Esophagus muscularis mucosa (tissue), 4 donors: Measurements from ENCODE around the gene WNK3. TPM values are rescaled to one million over a fixed set of nuclear protein-coding genes. Genes with fewer than 3 reads are reported as not detected.

ENCODE experiments used
- DNase-seq: peaks from one replicate; pipeline ENCODE4 v3.0.0-alpha.2; 2017; ENCODE audit errors: extremely low spot score
- H3K27ac ChIP-seq, 4 donors: fragments of 200-600 bp; sonication (generic); replicated peaks in 1 of 4; 1 replicate in 3 of 4; 2 replicates in 1 of 4; pipeline ENCODE4 v1.5.1; 2016 to 2019; ENCODE audit warnings: mild to moderate bottlenecking in 1 of 4
- H3K27me3 ChIP-seq, 4 donors: fragments of 200-600 bp; sonication (generic); one replicate each; pipeline versions ENCODE4 v1.5.1 to v1.6.0; 2016 to 2019
- H3K36me3 ChIP-seq, 4 donors: fragments of 200-600 bp; sonication (generic); one replicate each; pipeline ENCODE4 v1.5.1; 2016 to 2019
- H3K4me1 ChIP-seq, 4 donors: fragments of 200-600 bp; sonication (generic); one replicate each; pipeline ENCODE4 v1.5.1; 2016 to 2019
- H3K4me3 ChIP-seq, 4 donors: fragments of 200-600 bp; sonication (generic); 1 replicate in 2 of 4; 2 replicates in 2 of 4; pipeline ENCODE4 v1.5.1; 2016 to 2019; ENCODE audit warnings: mild to moderate bottlenecking in 4 of 4, moderate library complexity in 1 of 4
- H3K9me3 ChIP-seq, 4 donors: fragments of 200-600 bp; sonication (generic); 1 replicate in 3 of 4; 2 replicates in 1 of 4; pipeline ENCODE4 v1.5.1; 2016 to 2019
- CTCF ChIP-seq, 3 experiments: fragments of 200-600 bp in 2 of 3; fragments of 450-650 bp in 1 of 3; sonication (generic) in 2 of 3; IDR thresholded peaks; one replicate each; pipeline ENCODE4 v1.5.1; 2017 to 2019; ENCODE audit warnings: antibody characterized with exemption in 3 of 3, mild to moderate bottlenecking in 2 of 3, moderate library complexity in 1 of 3
- EP300 ChIP-seq: sonication (generic); formaldehyde crosslinking; IDR thresholded peaks from one replicate; pipeline ENCODE4 v1.6.1; 2017; ENCODE audit warnings: antibody characterized with exemption
- POLR2A ChIP-seq: fragments of 450-650 bp; IDR thresholded peaks from one replicate; pipeline ENCODE4 v1.6.1; 2017; ENCODE audit warnings: antibody characterized with exemption, moderate library complexity, mild to moderate bottlenecking, low read depth
- POLR2AphosphoS5 ChIP-seq, 2 donors: sonication (generic); formaldehyde crosslinking; IDR thresholded peaks; one replicate each; pipeline ENCODE4 v1.6.1; 2017; ENCODE audit warnings: antibody characterized with exemption in 2 of 2
- WGBS: methylation state at CpG from one replicate; pipeline ENCODE4 v1.1.5; 2018; 5-methylcytosine and 5-hydroxymethylcytosine counted together
- intact Hi-C: fragments of 100-400 bp; cut with DNase I; formaldehyde crosslinking; loops from one replicate; pipeline ENCODE4 v1.15.1; 2023
- total RNA-seq, 4 donors: library from RNA; depleted of rRNA; stranded (reverse); fragments of >200 nt; gene quantifications; one replicate each; pipeline versions ENCODE4 v1.1.0 to v1.2.1, GENCODE V29; 2016

WNK3 gene
- total RNA-seq, 4 donors from 2014 or later: 1.6 to 2.0 (median 1.8) TPM

GRCh38 chrX:54271664-54272063, 86.2 kb downstream of the WNK3 start:
- intact Hi-C loops: no loop called here
- Histone ChIP-seq H3K9me3 (no peaks in the 10 kb centered on the region), H3K4me1 (no peaks in the 10 kb centered on the region), H3K27ac (no peak overlapping the region), H3K27me3 (no peaks in the 10 kb centered on the region), H3K4me3 (no peak overlapping the region), H3K36me3 (no peaks in the 10 kb centered on the region)
- TF ChIP-seq POLR2AphosphoS5 (IDR thresholded peaks at IDR 0.05): no peak
- TF ChIP-seq POLR2A: no peak
- no peak for TF ChIP-seq EP300
- TF ChIP-seq CTCF (IDR thresholded peaks at IDR 0.05): no peak
- 64% methylated on average over 2 of the region's 2 CpGs for WGBS
- no peak for DNase-seq

GRCh38 chrX:54248309-54248708, 109.5 kb downstream of the WNK3 start:
- Histone ChIP-seq H3K4me3 (no peak overlapping the region), H3K4me1 (no peaks in the 10 kb centered on the region), H3K27ac (no peak overlapping the region), H3K36me3 (no peaks in the 10 kb centered on the region), H3K9me3 (no peaks in the 10 kb centered on the region), H3K27me3 (no peaks in the 10 kb centered on the region)
- TF ChIP-seq POLR2A (no peak), CTCF (IDR thresholded peaks at IDR 0.05) (peak in 2 of 3 experiments; percentile 11 to 31), EP300 (no peak), POLR2AphosphoS5 (IDR thresholded peaks at IDR 0.05) (no peak)
- no peak for DNase-seq
- intact Hi-C loops: no loop called here
- 52% methylated on average over 1 of the region's 1 CpG for WGBS

- Histone ChIP-seq H3K27me3 (no peaks in the 10 kb centered on the region), H3K4me1 (no peaks in the 10 kb centered on the region), H3K36me3 (no peaks in the 10 kb centered on the region), H3K9me3 (no peaks in the 10 kb centered on the region), H3K4me3 (no peak overlapping the region), H3K27ac (no peak overlapping the region)
- DNase-seq: no peak
- TF ChIP-seq EP300 (no peak), POLR2AphosphoS5 (IDR thresholded peaks at IDR 0.05) (no peak), POLR2A (no peak), CTCF (IDR thresholded peaks at IDR 0.05) (no peak)
- intact Hi-C loops: no loop called here
These were observed 111.0 kb downstream of the WNK3 start for GRCh38 chrX:54246866-54247265.

GRCh38 chrX:54238588-54238987, 119.3 kb downstream of the WNK3 start:
- Histone ChIP-seq H3K4me1 (no peaks in the 10 kb centered on the region), H3K36me3 (no peaks in the 10 kb centered on the region), H3K27me3 (no peaks in the 10 kb centered on the region), H3K4me3 (no peak overlapping the region), H3K9me3 (peaks cover 0 to 11% (median 0%) of the 10 kb centered on the region in 4 donors), H3K27ac (no peak overlapping the region)
- no peak for TF ChIP-seq CTCF (IDR thresholded peaks at IDR 0.05)
- TF ChIP-seq POLR2AphosphoS5 (IDR thresholded peaks at IDR 0.05): no peak
- TF ChIP-seq POLR2A: no peak
- no peak for TF ChIP-seq EP300
- 98% methylated on average over 4 of the region's 4 CpGs for WGBS
- no peak for DNase-seq
- intact Hi-C loops: no loop called here

- Histone ChIP-seq H3K27ac (no peak overlapping the region), H3K4me3 (no peak overlapping the region), H3K9me3 (peaks cover 0 to 11% (median 0%) of the 10 kb centered on the region in 4 donors), H3K27me3 (no peaks in the 10 kb centered on the region), H3K4me1 (no peaks in the 10 kb centered on the region), H3K36me3 (no peaks in the 10 kb centered on the region)
- intact Hi-C loops: no loop called here
- DNase-seq: no peak
- WGBS: 68% methylated on average over 4 of the region's 4 CpGs
- TF ChIP-seq POLR2A (no peak), POLR2AphosphoS5 (IDR thresholded peaks at IDR 0.05) (no peak), EP300 (no peak), CTCF (IDR thresholded peaks at IDR 0.05) (no peak)
These were observed 120.8 kb downstream of the WNK3 start for GRCh38 chrX:54237014-54237413.
